ENCODE data around the gene PPM1M.
A peak's percentile ranks its signal among the peaks of the same experiment; 100 is the strongest.
"Not testable (repeated sequence)": the region's sequence is repeated elsewhere in the genome, so short reads cannot be mapped to it uniquely, and the experiment has no call there.

The PPM1M gene

GRCh38 chr3:52246728-52247408 lies 1.3 kb downstream of the PPM1M start:
- no peak for DNase-seq (ENCODE audit: low read depth in 1 of 2, low spot score in 1 of 2)

- no peak for DNase-seq (ENCODE audit: low read depth in 1 of 2, low spot score in 1 of 2)
Measured at GRCh38 chr3:52247409-52248164, 2.0 kb downstream of the PPM1M start.

- no peak for DNase-seq (ENCODE audit: low read depth in 1 of 2, low spot score in 1 of 2)
Measured at GRCh38 chr3:52248165-52248541, 2.6 kb downstream of the PPM1M start.

- no peak for DNase-seq (ENCODE audit: low read depth in 1 of 2, low spot score in 1 of 2)
Measured at GRCh38 chr3:52248816-52249547, 3.4 kb downstream of the PPM1M start.

GRCh38 chr3:52249683-52250082 lies 4.1 kb downstream of the PPM1M start:
- no peak for DNase-seq (ENCODE audit: low read depth in 1 of 2, low spot score in 1 of 2)

- no peak for DNase-seq (ENCODE audit: low read depth in 1 of 2, low spot score in 1 of 2)
Measured at GRCh38 chr3:52250122-52250521, 4.6 kb downstream of the PPM1M start.

- peak; percentile 53 to 73 for DNase-seq (ENCODE audit: low read depth in 1 of 2, low spot score in 1 of 2)
Measured at GRCh38 chr3:52253314-52254304, 8.1 kb downstream of the PPM1M start.

- DNase-seq (ENCODE audit: low read depth in 1 of 2, low spot score in 1 of 2) = no peak
Measured at GRCh38 chr3:52254608-52255007, 9.0 kb downstream of the PPM1M start.

GRCh38 chr3:52256159-52256558 lies 10.6 kb downstream of the PPM1M start:
- no peak for DNase-seq (ENCODE audit: low read depth in 1 of 2, low spot score in 1 of 2)

- DNase-seq (ENCODE audit: low read depth in 1 of 2, low spot score in 1 of 2) = no peak
Measured at GRCh38 chr3:52256622-52257021, 11.1 kb downstream of the PPM1M start.

- no peak for DNase-seq (ENCODE audit: low read depth in 1 of 2, low spot score in 1 of 2)
Measured at GRCh38 chr3:52257911-52258310, 12.4 kb downstream of the PPM1M start.

- no peak for DNase-seq (ENCODE audit: low read depth in 1 of 2, low spot score in 1 of 2)
Measured at GRCh38 chr3:52259035-52259434, 13.5 kb downstream of the PPM1M start.

GRCh38 chr3:52259448-52259847 lies 13.9 kb downstream of the PPM1M start:
- DNase-seq (ENCODE audit: low read depth in 1 of 2, low spot score in 1 of 2) = no peak

GRCh38 chr3:52262447-52262846 lies 16.9 kb downstream of the PPM1M start:
- DNase-seq (ENCODE audit: low read depth in 1 of 2, low spot score in 1 of 2) = no peak

- no peak for DNase-seq (ENCODE audit: low read depth in 1 of 2, low spot score in 1 of 2)
Measured at GRCh38 chr3:52265387-52265786, 19.8 kb downstream of the PPM1M start.

- DNase-seq (ENCODE audit: low read depth in 1 of 2, low spot score in 1 of 2) = peak in 1 of 2 donors; percentile 48
Measured at GRCh38 chr3:52268036-52268435, 22.5 kb downstream of the PPM1M start.

GRCh38 chr3:52269776-52270175 lies 24.2 kb downstream of the PPM1M start:
- no peak for DNase-seq (ENCODE audit: low read depth in 1 of 2, low spot score in 1 of 2)

GRCh38 chr3:52270252-52270754 lies 24.7 kb downstream of the PPM1M start:
- no peak for DNase-seq (ENCODE audit: low read depth in 1 of 2, low spot score in 1 of 2)

GRCh38 chr3:52272172-52272571 lies 26.6 kb downstream of the PPM1M start:
- DNase-seq (ENCODE audit: low read depth in 1 of 2, low spot score in 1 of 2) = not testable (repeated sequence)

GRCh38 chr3:52272831-52273230 lies 27.3 kb downstream of the PPM1M start:
- no peak for DNase-seq (ENCODE audit: low read depth in 1 of 2, low spot score in 1 of 2)

- DNase-seq (ENCODE audit: low read depth in 1 of 2, low spot score in 1 of 2) = not testable (repeated sequence)
Measured at GRCh38 chr3:52274781-52275180, 29.2 kb downstream of the PPM1M start.

Measured in activated T-helper 1 cell treated with anti-CD3 and anti-CD28 coated beads, Interleukin-2, amount 50 U/mL, for 16 hours (primary cell).